Amniotic stem cell (primary cell): ENCODE data around the gene ACTC1.

Source experiments
- DNase-seq: peaks from one replicate; lab custom pipeline; 2025; lab: John Stamatoyannopoulos, UW

The ACTC1 gene

GRCh38 chr15:34757262-34757661 is 38.1 kb downstream of the ACTC1 start:
- no peak for DNase-seq

GRCh38 chr15:34755419-34755773 is 40.0 kb downstream of the ACTC1 start:
- no peak for DNase-seq

- no peak for DNase-seq
These were observed 40.5 kb downstream of the ACTC1 start, which contains the start of gene GJD2 for GRCh38 chr15:34754674-34755418. Gene GJD2 (minus strand): TSS chr15:34754998. CDS start chr15:34754488, 510 bp downstream.

DNA sequence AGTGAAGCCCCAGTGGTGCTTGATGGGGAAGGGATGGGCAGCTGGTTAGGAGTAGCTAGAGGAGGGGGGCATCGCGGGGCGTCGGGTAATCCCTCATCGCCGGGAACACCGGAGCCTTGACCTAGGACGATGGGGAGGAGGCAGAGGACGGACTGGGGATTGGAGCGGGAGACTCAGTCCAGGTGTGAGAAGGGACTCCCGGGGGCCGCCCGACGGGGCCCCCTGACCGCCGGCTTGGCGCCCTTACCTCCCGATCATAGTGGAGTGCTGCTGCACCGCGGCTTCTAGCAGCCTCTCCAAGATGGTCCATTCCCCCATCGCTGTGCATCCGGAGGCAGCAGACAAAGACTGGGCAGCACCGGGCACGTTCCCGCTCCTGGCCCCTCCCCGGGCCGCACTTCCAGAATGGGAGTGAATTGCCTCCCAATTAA is 41.2 kb downstream of the ACTC1 start:
- no peak for DNase-seq

DNA sequence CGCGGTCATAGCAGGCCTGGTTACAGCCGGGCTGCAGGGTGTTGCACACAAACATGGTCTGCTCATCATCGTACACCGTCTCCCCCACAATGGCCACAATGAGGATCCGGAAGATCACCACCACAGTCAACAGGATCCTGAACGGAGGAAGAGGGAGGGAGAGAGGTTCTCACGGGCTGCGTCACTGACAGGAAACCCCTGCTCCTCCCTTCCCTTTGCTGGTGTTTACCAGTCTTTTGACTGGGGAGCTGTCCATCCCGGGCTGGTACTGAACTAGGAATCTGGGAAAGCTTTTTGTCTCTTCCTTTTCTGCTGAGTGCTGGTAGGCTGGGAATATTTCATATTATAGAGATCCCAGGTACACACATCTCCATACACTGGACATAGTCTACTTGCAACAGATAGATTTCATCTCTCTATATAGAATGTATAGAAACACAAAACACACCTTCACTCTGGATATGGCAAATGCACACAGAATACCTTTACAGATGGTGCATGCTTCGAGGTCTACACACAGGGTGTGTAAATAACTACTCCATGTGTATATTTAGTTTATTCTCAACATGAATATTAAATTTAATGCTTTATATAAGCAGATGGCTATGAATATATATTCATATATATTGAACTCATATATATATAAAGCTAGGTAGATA is 42.0 kb downstream of the ACTC1 start:
- DNase-seq: peak; percentile 30

GRCh38 chr15:34749691-34750090 is 45.7 kb downstream of the ACTC1 start:
- DNase-seq: no peak
